Stimulated activated CD8-positive, alpha-beta memory T cell treated with anti-CD3 and anti-CD28 coated beads, Interleukin-7, amount 100 ng/mL, for 48 hours (primary cell): ENCODE data around the gene E2F1.

Experiments
- DNase-seq, 2 donors: peaks; one replicate each; pipeline ENCODE4 v3.0.0-alpha.2; 2020; ENCODE audit warnings: low read depth in 1 of 2; ENCODE audit errors: extremely low read depth in 1 of 2

E2F1 gene

DNA sequence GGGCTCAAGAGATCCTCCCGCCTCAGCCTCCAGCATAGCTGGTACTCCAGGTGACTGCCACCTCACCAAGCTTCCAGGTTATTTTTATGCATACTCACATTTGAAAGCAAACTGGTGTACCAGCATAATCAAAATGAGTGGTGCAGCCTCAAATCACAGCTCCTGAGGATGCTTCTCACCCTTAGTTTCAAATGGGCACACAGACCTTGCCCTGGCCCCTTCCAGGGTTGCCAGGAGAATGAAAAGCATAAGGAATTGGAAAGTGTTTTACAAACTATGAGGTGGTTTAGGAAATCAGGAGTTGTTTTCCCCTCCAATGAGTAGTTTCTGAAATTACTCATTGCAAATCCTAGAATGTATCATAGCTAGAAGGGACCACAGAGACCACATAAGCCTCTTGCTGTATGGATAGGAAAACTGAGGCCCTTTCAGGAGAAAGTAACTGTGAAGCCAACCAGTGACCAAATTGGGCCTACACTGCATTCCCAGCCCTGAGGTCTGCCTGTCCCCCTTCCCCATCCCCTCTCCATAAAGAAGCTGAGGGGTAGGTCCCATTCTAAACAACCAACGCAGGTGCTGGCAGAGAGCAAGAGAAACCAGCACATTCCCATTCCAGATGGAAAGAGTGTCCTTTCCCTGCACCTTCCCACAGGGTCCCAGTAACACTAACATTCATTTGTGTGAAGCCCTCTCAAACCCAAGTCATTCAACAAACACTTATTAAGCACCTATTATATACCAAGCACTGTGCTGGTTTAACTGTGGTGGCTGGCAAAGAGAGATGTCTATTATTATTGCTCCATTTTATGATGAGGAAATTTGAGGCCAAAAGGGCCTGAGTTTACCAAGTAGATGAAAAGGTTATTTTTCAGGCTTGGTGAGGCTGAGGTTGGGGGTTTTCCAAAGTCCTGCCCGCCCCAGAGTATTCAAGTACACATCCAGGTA is 2.1 kb upstream of the E2F1 start:
- DNase-seq: no peak

- no peak for DNase-seq
Observed at GRCh38 chr20:33687370-33687915, 1.3 kb upstream of the E2F1 start.

DNA sequence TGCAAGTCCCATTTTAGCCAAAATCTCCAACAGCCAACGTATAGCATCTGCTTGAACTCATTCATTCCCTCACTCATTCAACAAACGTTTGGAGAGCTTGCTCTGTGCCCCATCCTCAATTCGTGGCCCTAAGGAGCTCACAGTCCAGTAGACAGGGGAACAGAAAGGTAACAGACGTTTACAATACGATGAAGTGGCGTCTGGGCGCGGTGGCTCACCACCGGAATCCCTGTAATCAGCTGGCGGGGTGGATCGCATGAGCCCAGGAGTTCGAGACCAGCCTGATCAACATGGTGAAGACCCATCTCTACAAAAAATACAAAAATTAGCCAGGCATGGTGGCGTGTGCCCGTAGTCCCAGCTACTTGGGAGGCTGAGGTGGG is 790 bp upstream of the E2F1 start:
- no peak for DNase-seq

- DNase-seq: peak in 1 of 2 donors; percentile 52
Observed at GRCh38 chr20:33685328-33686099, 671 bp downstream of the E2F1 start.

DNA sequence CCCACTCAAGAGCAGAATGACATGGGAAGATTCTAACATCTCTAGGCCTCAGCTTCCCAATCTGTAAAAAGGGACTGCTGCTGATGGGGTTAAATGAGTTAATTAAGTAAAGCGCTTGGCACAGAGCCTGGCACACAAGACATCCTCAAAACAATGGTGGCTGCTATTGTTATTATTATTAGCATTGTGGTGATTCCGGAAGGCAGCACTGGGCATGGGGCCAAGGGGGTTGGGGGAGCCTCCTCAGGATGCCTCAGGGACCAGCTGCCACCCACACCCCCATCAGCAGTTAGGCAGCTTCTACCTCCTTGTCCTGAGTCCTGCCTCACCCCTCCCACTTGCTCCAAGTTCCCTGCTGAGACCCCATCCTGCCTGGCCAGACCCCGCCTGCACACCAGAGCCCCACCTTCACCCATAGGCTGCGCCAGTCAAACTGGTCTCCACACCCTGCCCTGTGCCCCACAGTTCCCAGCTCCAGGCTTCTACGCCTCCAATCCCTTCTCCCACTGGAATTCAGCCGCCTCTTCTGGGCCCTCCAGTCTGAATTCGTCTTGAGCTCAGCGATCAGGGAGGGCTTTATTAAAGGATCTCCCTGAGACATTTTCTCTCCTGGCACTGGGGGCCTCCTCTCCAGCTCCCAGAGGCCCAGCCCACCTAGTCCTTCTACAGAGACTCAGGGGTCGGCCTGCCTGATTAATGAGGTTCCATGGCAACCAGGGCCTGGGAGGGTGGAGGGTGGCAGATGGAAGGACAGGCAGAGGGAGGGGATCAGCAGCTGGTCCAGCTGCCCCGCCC is 1.5 kb downstream of the E2F1 start:
- DNase-seq: no peak

- peak in 1 of 2 donors; percentile 40 for DNase-seq
Observed at GRCh38 chr20:33681728-33682353, 4.3 kb downstream of the E2F1 start.

DNA sequence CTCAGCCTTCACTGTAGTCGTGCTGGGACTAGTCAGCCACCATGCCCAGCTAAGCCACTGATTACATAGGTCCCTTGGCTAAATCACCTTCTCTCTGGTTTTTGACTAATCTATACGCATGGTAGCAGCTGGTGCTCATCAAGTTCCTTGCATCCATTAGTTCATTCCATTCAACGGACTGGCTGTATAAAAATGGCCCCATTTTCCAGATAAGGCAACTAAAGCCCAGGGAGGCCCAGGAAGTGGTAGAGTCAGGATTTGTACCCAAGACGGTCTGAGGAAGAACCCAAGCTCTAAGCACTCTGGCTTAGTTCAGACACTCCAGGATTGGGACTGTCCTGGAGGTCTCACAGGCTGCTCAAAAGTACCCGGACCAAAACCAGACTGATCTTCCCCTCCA is 4.9 kb downstream of the E2F1 start:
- no peak for DNase-seq

- no peak for DNase-seq
Observed at GRCh38 chr20:33680686-33681085, 5.5 kb downstream of the E2F1 start.

- peak; percentile 37 to 55 for DNase-seq
Observed at GRCh38 chr20:33679758-33680485, 6.3 kb downstream of the E2F1 start.

GRCh38 chr20:33677991-33678702 is 8.0 kb downstream of the E2F1 start:
- DNase-seq: no peak

DNA sequence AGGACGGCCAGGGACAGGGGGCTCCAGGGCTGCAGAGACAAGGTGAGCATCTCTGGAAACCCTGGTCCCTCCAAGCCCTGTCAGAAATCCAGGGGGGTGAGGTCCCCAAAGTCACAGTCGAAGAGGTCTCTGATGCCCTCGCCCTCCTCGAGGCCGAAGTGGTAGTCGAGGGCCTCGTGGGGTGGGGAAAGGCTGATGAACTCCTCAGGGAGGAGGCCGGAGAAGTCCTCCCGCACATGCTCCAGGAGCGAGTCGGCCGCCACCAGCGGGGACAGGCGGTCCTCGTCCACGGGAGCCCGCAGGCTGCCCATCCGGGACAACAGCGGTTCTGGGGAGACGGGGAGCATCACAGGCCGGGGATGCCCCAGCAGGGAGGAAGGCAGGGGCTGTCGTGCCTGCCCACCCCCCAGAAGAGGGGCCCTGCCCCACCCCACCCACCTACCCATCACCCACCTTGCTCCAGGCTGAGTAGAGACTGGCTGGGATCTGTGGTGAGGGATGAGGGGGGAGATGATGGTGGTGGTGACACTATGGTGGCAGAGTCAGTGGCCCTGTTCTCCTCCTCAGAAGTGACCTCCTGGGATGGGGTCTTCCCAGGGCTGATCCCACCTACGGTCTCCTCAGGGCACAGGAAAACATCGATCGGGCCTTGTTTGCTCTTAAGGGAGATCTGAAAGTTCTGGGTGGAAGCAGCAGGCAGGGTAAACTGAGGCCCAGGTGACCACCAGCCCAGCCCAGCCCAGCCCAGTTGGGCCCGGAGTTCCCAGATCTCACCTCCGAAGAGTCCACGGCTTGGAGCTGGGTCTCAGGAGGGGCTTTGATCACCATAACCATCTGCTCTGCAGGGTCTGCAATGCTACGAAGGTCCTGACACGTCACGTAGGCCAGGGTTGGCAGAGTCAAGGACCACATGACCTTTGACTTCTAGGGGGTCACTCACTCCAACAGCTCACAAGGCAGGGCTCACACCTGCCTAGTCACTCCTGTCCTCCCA is 9.2 kb downstream of the E2F1 start:
- DNase-seq: no peak

- no peak for DNase-seq
Observed at GRCh38 chr20:33676121-33676520, 10.1 kb downstream of the E2F1 start.

DNA sequence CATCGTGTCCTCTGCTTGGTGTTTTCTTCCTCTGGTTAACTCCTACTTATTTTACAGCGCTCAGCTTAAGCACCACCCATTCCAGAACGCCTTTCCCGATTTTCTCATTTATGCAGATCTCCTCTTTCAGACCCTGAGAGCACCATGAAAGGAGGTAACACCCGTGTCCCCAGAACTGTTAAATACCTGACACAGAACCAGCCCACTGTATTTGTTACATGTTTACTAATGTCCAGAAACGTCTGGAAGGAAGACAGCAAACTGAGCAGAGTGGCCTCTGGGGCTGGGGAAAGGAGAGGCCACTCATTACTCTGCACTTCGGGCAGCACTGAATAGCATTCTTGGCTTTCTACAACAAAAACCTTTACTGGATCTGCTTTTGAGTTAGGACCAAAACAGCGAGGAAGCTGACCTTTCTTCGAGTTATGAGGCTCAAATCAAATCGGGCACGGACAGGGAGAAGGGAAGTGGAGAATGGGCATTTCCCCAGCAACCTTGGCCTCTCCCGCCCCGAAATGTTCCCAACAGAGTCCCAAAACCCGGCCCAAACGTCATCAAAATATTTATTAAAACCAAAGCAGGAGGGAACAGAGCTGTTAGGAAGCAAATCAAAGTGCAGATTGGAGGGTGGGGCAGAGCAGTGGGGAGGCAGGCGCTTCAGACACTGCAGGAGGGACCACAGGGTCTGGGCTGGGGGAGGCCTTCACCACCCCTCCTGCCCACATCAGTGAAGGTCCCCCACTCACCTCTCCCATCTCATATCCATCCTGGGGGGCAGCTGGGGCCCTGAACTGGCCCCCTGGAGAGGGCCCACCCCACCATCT is 10.8 kb downstream of the E2F1 start:
- no peak for DNase-seq

- DNase-seq: peak in 1 of 2 donors; percentile 53
Observed at GRCh38 chr20:33674294-33675135, 11.7 kb downstream of the E2F1 start, which contains the start of gene NECAB3. NECAB3 (minus strand) TSS chr20:33674428; CDS start chr20:33674352, 76 bp downstream.

DNA sequence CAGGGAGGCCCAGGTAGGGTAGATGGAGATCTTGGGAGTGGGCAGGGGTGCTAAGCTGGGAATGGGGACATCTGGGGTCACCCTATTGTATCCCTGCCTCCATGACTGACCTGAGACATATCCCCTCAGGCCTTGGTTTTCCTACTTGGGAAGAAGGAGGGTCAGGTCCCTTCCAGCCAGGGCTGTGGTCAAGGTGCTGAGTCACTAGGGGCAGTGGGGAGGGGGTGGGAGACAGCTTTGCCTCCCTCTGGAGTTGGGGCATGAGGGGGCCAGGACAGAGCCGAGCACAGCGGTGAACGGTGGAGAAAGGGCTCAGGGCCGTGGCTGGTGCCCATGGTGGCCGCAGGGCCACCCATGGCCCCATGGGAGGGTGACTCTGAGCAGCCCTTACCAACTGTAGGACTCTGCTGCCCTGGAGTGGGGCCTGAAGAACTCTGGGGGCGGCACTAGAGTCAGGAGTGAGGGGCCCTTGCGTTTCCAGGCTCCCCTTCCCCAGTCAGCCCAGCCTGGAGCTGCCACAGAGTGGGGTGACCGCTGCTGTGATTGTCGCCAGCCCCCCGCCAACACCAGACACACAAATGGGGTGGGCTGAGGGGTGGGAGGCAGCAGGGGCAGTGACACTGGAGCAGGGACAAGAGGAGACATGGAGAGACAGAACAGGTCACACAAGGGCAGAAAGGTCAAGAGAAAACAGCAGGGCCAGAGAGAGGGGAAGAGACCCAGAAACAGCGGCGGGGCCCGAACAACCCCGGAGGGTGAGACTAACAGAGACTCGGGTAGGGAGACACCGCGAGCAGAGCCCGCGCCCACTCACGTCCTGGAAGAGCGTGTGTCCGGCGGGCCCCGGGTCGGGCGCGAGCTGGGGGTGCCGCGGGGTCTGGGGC is 12.5 kb downstream of the E2F1 start:
- no peak for DNase-seq
